GM18861 (cell line): Measurements from ENCODE around the gene USP25.

Experiments used
- ATAC-seq: cut with Tn5 transposase; IDR thresholded peaks from one replicate; pipeline ENCODE4 v1.9.1; 2021; ENCODE audit not compliant: unreplicated experiment

USP25 gene

DNA sequence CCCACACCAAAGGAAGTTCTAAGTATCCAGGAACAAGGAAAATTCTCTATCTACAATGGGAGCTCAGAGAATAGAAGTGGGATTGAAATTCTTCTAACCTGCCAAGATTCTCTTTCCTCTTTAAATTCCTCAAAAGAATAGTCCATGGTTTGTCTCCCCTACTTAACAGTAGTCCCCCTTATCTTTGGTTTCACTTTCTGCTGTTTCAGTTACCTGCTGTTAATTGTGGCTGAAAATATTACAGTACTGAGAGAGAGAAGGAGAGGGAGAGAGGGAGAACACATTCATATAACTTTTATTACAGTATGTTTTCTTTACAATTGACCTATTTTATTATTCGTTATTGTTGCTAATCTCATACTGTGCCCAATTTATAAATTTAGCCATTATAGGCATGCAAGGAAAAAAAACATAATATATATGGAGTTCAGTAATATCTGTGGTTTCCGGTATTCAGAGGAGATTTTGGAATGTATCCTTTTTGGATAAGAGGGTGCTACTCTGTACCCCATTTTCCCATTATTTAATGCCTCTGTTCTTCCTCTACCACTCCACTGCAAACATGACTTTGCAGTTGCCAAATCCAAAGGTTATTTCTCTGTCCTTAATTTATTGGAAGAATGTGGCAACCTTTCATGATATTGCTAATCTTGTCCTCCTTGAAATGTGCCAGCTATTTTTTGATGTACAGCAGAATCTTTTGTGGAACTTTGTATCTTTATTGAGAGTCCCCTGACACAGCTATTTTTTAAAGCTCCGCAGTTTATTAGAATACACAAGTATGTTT lies 68.0 kb downstream of the USP25 start:
- no peak for ATAC-seq

- ATAC-seq, result no peak
Observed at GRCh38 chr21:15801352-15801863, 71.6 kb downstream of the USP25 start.

GRCh38 chr21:15804247-15805005 lies 74.6 kb downstream of the USP25 start:
- no peak for ATAC-seq

GRCh38 chr21:15809065-15809464 lies 79.3 kb downstream of the USP25 start:
- ATAC-seq, result no peak

DNA sequence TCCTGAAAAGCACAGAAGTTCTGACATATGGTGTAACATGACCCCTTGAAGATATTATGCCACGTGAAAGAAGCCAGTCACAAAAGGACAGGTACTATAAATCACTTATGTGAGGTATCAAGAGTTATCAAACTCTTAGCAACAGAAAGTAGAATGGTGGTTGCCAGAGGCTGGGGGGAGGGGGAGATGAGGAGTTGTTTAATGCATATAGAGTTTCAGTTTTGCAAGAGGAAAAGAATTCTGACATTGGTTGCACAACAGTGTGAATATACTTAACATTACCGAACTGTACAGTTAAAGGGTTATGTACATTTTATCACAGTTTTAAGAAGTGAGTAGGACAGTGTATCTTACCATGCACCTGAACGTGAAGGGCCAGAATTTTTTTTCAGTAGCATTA lies 80.0 kb downstream of the USP25 start:
- ATAC-seq, result no peak

GRCh38 chr21:15815285-15815684 lies 85.5 kb downstream of the USP25 start:
- no peak for ATAC-seq

DNA sequence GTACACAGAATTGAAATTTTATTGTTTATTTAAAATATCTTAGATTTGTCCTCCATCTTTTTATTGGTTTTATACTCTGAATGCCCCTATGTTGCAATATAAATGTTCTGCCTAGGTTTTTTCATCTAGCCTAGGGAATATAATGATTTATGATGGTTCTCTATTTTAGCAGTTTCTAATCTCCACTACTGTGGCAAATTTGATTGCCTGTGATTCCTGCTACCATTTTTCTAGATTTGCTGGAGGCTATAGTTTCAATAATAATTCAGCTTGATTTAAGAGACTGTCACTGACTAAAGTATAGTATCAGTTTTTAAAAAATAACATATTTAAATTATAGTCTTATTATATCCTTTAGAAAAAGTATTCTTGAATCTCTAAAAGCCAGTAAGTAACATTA lies 90.5 kb downstream of the USP25 start:
- no peak for ATAC-seq

- ATAC-seq, result no peak
Observed at GRCh38 chr21:15820852-15821379, 91.1 kb downstream of the USP25 start.

DNA sequence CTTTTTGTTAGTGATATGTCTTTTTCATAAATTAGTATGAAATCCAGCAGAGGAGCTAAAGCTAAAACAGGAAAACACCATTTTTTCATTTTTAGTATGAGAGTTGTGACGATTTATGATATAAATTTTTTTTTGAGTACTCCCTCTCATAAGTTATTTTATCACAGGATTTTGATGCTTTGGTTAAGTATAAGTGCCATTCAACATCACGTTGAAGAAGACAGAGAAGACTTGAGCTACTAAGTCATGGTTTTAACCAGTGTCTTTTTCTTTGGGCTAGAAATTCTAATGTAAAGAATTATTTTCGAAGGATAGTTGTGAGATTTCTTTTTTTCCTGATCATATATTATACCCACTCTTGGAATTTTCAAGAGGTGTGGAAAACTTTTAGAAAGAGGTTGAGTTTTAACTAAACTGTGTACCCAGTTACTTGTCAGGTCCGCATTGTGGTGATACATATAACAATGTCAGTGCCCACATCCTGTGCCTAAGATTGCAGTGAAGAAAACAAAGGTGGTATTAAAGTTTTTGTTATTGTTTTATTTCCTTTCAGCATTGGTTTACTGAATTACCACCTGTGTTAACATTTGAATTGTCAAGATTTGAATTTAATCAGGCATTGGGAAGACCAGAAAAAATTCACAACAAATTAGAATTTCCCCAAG lies 93.8 kb downstream of the USP25 start:
- ATAC-seq, result no peak

- ATAC-seq, result no peak
Observed at GRCh38 chr21:15825700-15826099, 95.9 kb downstream of the USP25 start.

DNA sequence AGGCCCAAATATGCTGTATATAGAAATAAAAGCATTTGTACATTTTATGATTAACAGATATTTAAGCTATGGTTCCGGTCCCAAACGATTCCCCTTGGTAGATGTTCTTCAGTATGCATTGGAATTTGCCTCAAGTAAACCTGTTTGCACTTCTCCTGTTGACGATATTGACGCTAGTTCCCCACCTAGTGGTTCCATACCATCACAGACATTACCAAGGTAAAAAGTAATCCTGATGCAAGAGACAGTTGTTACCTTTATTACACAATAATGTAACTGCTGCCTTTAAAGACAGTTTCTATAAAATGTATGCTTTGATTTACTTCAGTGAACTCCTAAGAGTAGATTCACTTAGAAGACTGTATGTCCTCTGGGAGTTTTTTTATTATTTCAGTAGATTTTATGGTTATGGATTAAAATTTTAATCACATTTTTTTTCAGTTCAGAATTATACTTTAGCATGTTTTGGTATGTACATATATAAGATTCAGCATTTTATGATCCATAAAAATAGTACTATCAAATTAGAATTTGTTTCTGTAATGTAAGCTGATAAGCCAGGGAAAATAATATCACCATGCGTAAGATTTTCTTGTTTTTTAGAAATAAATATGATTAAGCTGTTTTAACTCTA lies 96.5 kb downstream of the USP25 start:
- ATAC-seq, result no peak

- ATAC-seq, result no peak
Observed at GRCh38 chr21:15826908-15827601, 97.3 kb downstream of the USP25 start.

- ATAC-seq, result no peak
Observed at GRCh38 chr21:15831497-15831896, 101.7 kb downstream of the USP25 start.

DNA sequence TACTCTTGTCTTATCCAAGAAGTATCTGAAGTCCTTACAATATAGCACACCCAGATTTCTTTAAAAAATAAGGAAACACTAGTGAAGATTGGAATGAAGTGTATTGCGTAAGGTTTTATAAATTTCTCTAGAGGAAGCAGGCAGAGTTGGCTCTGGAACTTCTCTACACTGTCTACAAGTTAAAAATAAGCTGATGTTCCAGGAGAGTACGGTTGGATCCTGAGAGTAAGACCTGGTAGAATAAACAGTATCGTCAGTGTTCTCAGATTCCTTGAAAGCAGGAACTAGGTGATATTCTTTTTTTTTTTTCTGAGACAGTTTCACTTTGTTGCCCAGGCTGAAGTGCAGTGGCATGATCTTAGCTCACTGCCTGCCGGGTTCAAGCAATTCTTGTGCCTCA lies 107.9 kb downstream of the USP25 start:
- ATAC-seq, result no peak

DNA sequence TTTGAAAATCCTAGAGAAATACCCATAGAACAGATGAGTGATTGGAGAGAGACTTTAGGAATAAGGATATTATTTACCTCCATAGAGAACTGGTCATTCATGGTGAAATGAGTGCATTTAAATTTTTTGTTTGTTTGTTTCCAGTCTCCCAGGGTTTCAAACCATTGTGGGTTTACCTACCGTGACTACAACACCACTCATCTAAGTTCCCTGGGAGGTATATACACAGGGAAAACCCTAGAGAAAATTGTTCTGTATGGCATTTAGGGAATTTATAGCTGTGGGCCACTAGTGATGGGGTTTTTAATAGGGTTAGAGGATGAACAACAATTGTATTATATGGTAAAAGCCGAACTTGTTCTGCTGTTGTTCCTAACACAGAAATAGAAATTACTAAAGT lies 109.2 kb downstream of the USP25 start:
- no peak for ATAC-seq

DNA sequence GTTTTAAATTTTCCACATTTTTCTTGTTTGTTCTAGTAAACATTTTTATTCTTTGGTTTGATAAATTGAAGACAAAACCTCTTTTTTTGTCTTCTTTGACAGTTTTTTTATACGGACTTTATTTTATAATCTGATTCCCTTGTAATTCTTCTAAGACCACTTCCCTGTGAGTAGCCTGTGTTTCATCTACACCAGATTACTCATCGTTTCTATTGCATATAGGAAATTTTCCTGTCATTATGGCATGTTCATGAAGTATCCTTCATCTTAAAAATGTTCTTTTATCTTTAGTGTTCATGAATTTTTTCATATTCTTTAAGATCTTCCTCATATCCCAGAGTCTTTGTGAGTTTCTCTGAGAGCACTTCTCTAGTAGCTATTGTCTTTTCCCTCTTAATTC lies 109.8 kb downstream of the USP25 start:
- ATAC-seq, result no peak

DNA sequence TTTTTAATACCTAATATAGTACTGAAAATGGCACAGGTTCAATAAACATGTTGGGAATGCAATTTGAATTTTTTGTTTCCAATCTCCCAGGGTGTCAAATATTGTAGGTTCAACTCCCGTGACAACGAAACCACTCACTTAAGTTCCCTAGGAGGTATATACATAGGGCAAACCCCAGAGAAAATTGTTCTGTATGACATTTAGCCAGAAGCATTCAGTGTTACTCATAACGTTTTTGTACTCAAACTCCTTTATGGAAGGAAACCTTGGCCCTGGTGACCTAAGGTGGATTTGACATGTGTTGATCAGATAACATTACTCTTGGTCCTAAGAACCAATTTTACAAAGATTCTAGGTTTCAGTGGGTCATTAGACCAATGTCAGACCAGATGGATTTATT lies 110.6 kb downstream of the USP25 start:
- no peak for ATAC-seq

DNA sequence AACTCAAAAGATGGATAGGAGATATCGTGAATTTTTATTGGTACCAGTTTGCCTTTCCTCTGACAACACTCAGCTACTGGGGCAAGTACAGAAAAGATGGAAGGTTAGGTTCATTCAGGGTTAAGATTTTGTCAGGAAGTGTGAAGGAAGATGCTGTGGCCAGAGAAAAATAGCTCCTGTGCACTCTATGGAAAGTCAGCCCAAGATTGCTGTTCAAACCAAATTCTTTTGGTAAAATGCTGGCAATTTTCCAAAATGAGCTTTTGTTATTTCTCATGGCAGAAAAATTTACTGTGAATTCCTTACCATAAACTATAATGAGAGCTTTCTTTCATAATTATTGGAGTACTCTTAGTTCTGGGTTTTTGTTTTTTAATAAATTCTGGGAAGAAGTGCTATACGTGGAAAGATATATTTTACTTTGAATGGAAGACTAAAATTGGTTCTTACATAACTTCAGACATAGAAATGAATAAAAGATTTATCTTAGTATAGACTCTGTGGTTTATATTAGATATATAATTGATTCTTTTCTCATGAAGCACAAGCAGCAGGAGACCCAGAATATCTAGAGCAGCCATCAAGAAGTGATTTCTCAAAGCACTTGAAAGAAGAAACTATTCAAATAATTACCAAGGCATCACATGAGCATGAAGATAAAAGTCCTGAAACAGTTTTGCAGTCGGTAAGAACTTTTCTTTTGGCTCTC lies 112.2 kb downstream of the USP25 start:
- no peak for ATAC-seq

DNA sequence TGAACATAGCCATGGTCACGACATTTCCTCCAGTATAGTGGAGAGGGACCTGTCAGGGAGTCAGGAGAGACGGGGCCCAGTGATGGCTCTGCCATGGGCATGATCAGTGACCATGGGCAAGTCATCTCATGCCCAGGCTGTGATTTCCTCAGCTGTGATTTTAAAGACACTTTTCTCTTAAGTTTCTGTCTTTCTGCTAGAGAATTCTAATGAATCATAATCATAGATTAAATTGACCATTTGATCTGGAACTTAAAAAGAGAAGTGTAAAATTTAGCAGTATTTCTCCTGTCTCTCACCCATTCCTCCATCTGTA lies 112.7 kb downstream of the USP25 start:
- no peak for ATAC-seq

- no peak for ATAC-seq
Observed at GRCh38 chr21:15843766-15844165, 114.0 kb downstream of the USP25 start.
